Upper lobe of left lung (tissue), 6 donors: ENCODE measurements around the gene PADI6. TPM values are rescaled to one million over a fixed set of nuclear protein-coding genes. Genes with fewer than 3 reads are reported as not detected.

Source experiments
- ATAC-seq, 2 donors: fragments of 200-7000 bp; cut with Tn5 transposase; one replicate each; pipeline ENCODE4 v1.9.1; 2022; ENCODE audit warnings: mild to moderate bottlenecking in 2 of 2, moderate library complexity in 2 of 2; ENCODE audit not compliant: low FRiP score in 2 of 2
- DNase-seq, 2 donors: peaks; one replicate each; pipeline ENCODE4 v3.0.0-alpha.2; 2019 to 2020
- H3K27ac ChIP-seq, 4 donors: fragments of 200-600 bp; sonication (generic); one replicate each; pipeline ENCODE4 v1.5.1; 2016 to 2019
- H3K27me3 ChIP-seq, 4 donors: fragments of 200-600 bp; sonication (generic); one replicate each; pipeline ENCODE4 v1.5.1; 2017 to 2019
- H3K36me3 ChIP-seq, 4 donors: fragments of 200-600 bp; sonication (generic); one replicate each; pipeline ENCODE4 v1.5.1; 2016 to 2019
- H3K4me1 ChIP-seq, 4 donors: fragments of 200-600 bp; sonication (generic); one replicate each; pipeline ENCODE4 v1.5.1; 2018 to 2019
- H3K4me3 ChIP-seq, 4 donors: fragments of 200-600 bp; sonication (generic); one replicate each; pipeline ENCODE4 v1.5.1; 2017 to 2019; ENCODE audit warnings: mild to moderate bottlenecking in 2 of 4, moderate library complexity in 1 of 4
- H3K9me3 ChIP-seq, 4 donors: fragments of 200-600 bp; sonication (generic); one replicate each; pipeline ENCODE4 v1.5.1; 2018 to 2019
- CTCF ChIP-seq, 6 experiments: fragments of 450-650 bp in 4 of 6; fragments of 200-600 bp in 2 of 6; sonication (generic) in 2 of 6; IDR thresholded peaks; one replicate each; pipeline ENCODE4 v1.5.1; 2016 to 2019; ENCODE audit warnings: antibody characterized with exemption in 6 of 6
- EP300 ChIP-seq, 4 donors: sonication (generic); formaldehyde crosslinking; IDR thresholded peaks; one replicate each; pipeline ENCODE4 v1.5.1; 2017; ENCODE audit warnings: antibody characterized with exemption in 4 of 4, control low read depth in 2 of 4
- POLR2A ChIP-seq, 4 donors: fragments of 450-650 bp; IDR thresholded peaks; one replicate each; pipeline ENCODE4 v1.5.1; 2016 to 2017; ENCODE audit warnings: antibody characterized with exemption in 4 of 4, mild to moderate bottlenecking in 2 of 4
- POLR2AphosphoS5 ChIP-seq, 2 donors: sonication (generic); formaldehyde crosslinking; IDR thresholded peaks; one replicate each; pipeline ENCODE4 v1.5.1; 2017; ENCODE audit warnings: antibody characterized with exemption in 2 of 2
- WGBS, 2 donors: methylation state at CpG; one replicate each; pipeline ENCODE4 v1.1.5; 2017 to 2018; 5-methylcytosine and 5-hydroxymethylcytosine counted together
- total RNA-seq, 6 donors: library from RNA; depleted of rRNA in 4 of 6; stranded (reverse); fragments of >200 nt in 4 of 6; gene quantifications; one replicate each; pipeline versions ENCODE4 v1.1.0 to v1.2.1, GENCODE V29; 2016 to 2021
- donor health status: DM: no; HTN: no; CAD: no; lungs with moderate emphysema.
- donor health status: DM: no; HTN: yes; CAD: no; lungs with severe emphysema.

PADI6 gene
- total RNA-seq, result not detected

GRCh38 chr1:17371896-17372295, at the start of gene PADI6:
Gene PADI6, plus strand, starts transcription at chr1:17372196. Its CDS starts 50 bp downstream, at chr1:17372246.
- WGBS, 2 donors, result 69 to 80% methylated on average over 3 to 7 of the region's 7 CpGs
- DNase-seq (no peak), ATAC-seq (no peak)
- Histone ChIP-seq H3K4me1 (no peaks in the 10 kb centered on the region), H3K27me3 (no peaks in the 10 kb centered on the region), H3K4me3 (no peak within 1 kb of the TSS), H3K27ac (no peak within 1 kb of the TSS), H3K9me3 (no peaks in the 10 kb centered on the region), H3K36me3 (no peaks in the 10 kb centered on the region)
- TF ChIP-seq POLR2AphosphoS5 (IDR thresholded peaks at IDR 0.05) (no peak), EP300 (IDR thresholded peaks at IDR 0.05) (no peak), POLR2A (IDR thresholded peaks at IDR 0.05) (no peak), CTCF (IDR thresholded peaks at IDR 0.05) (no peak)

GRCh38 chr1:17328855-17329254, 43.1 kb upstream of the PADI6 start:
- no peaks in the 10 kb centered on the region for H3K9me3 ChIP-seq
- ATAC-seq (no peak), DNase-seq (no peak)
- H3K4me3 ChIP-seq, result no peak overlapping the region
- no peaks in the 10 kb centered on the region for H3K4me1 ChIP-seq
- WGBS, 2 donors, result 78 to 81% methylated on average over 5 of the region's 5 CpGs
- TF ChIP-seq CTCF (IDR thresholded peaks at IDR 0.05) (no peak), EP300 (IDR thresholded peaks at IDR 0.05) (no peak), POLR2A (IDR thresholded peaks at IDR 0.05) (no peak), POLR2AphosphoS5 (IDR thresholded peaks at IDR 0.05) (no peak)
- H3K36me3 ChIP-seq, result no peaks in the 10 kb centered on the region
- no peak overlapping the region for H3K27ac ChIP-seq
- no peaks in the 10 kb centered on the region for H3K27me3 ChIP-seq

GRCh38 chr1:17329610-17330009, 42.4 kb upstream of the PADI6 start:
- H3K36me3 ChIP-seq, result no peaks in the 10 kb centered on the region
- no peaks in the 10 kb centered on the region for H3K27me3 ChIP-seq
- no peaks in the 10 kb centered on the region for H3K4me1 ChIP-seq
- 81 to 89% methylated on average over 4 of the region's 4 CpGs for WGBS, 2 donors
- ATAC-seq (no peak), DNase-seq (no peak)
- no peak overlapping the region for H3K27ac ChIP-seq
- no peaks in the 10 kb centered on the region for H3K9me3 ChIP-seq
- H3K4me3 ChIP-seq, result no peak overlapping the region
- no peak for TF ChIP-seq POLR2AphosphoS5 (IDR thresholded peaks at IDR 0.05)
- no peak for TF ChIP-seq POLR2A (IDR thresholded peaks at IDR 0.05)
- TF ChIP-seq CTCF (IDR thresholded peaks at IDR 0.05), result no peak
- TF ChIP-seq EP300 (IDR thresholded peaks at IDR 0.05), result no peak

GRCh38 chr1:17330856-17331255, 41.1 kb upstream of the PADI6 start:
- ATAC-seq (no peak), DNase-seq (no peak)
- H3K36me3 ChIP-seq, result no peaks in the 10 kb centered on the region
- no peak overlapping the region for H3K4me3 ChIP-seq
- no peaks in the 10 kb centered on the region for H3K27me3 ChIP-seq
- WGBS, 2 donors, result 68 to 79% methylated on average over 7 of the region's 7 CpGs
- no peak overlapping the region for H3K27ac ChIP-seq
- H3K4me1 ChIP-seq, result no peaks in the 10 kb centered on the region
- H3K9me3 ChIP-seq, result no peaks in the 10 kb centered on the region
- TF ChIP-seq POLR2AphosphoS5 (IDR thresholded peaks at IDR 0.05) (no peak), CTCF (IDR thresholded peaks at IDR 0.05) (no peak), POLR2A (IDR thresholded peaks at IDR 0.05) (no peak), EP300 (IDR thresholded peaks at IDR 0.05) (no peak)

- Histone ChIP-seq H3K9me3 (no peaks in the 10 kb centered on the region), H3K27ac (no peak overlapping the region), H3K4me3 (no peak overlapping the region), H3K36me3 (no peaks in the 10 kb centered on the region), H3K27me3 (no peaks in the 10 kb centered on the region), H3K4me1 (no peaks in the 10 kb centered on the region)
- ATAC-seq (no peak), DNase-seq (no peak)
- WGBS, 2 donors, result 93 to 94% methylated on average over 8 of the region's 8 CpGs
- TF ChIP-seq POLR2AphosphoS5 (IDR thresholded peaks at IDR 0.05), result no peak
- no peak for TF ChIP-seq EP300 (IDR thresholded peaks at IDR 0.05)
- no peak for TF ChIP-seq CTCF (IDR thresholded peaks at IDR 0.05)
- TF ChIP-seq POLR2A (IDR thresholded peaks at IDR 0.05), result no peak
Measured at GRCh38 chr1:17333081-17333480, 38.9 kb upstream of the PADI6 start.
